Measurements from ENCODE around the gene HOXA6.

Gene HOXA6

GRCh38 chr7:27160546-27161213 is 13.1 kb upstream of the HOXA6 start:
- peak; percentile 76 to 92 (median 80) for DNase-seq

GRCh38 chr7:27160145-27160545 is 12.6 kb upstream of the HOXA6 start:
- DNase-seq, result no peak

GRCh38 chr7:27159266-27160144 is 11.9 kb upstream of the HOXA6 start:
- DNase-seq, result no peak

GRCh38 chr7:27158436-27159265 is 11.1 kb upstream of the HOXA6 start:
- DNase-seq, result no peak

- no peak for DNase-seq
Observed at GRCh38 chr7:27157702-27158431, 10.3 kb upstream of the HOXA6 start.

GRCh38 chr7:27156916-27157701 is 9.5 kb upstream of the HOXA6 start:
- DNase-seq, result no peak

- DNase-seq, result no peak
Observed at GRCh38 chr7:27156508-27156898, 8.9 kb upstream of the HOXA6 start, which contains the start of gene HOXA7. TSS of gene HOXA7 (minus strand) at chr7:27156675. CDS start at chr7:27156545, 130 bp downstream.

- no peak for DNase-seq
Observed at GRCh38 chr7:27155816-27156507, 8.4 kb upstream of the HOXA6 start.

- no peak for DNase-seq
Observed at GRCh38 chr7:27154901-27155815, 7.6 kb upstream of the HOXA6 start.

- no peak for DNase-seq
Observed at GRCh38 chr7:27154369-27154768, 6.8 kb upstream of the HOXA6 start.

- no peak for DNase-seq
Observed at GRCh38 chr7:27153526-27153925, 6.0 kb upstream of the HOXA6 start.

- DNase-seq, result no peak
Observed at GRCh38 chr7:27152816-27153442, 5.4 kb upstream of the HOXA6 start.

- DNase-seq, result no peak
Observed at GRCh38 chr7:27151931-27152815, 4.6 kb upstream of the HOXA6 start, which contains the start of gene HOXA3. TSS of gene HOXA3 (minus strand) at chr7:27152583. CDS start at chr7:27110640, 41,943 bp downstream.

- DNase-seq, result no peak
Observed at GRCh38 chr7:27151341-27151930, 3.9 kb upstream of the HOXA6 start.

GRCh38 chr7:27150568-27151340 is 3.2 kb upstream of the HOXA6 start:
- peak in 3 of 4 experiments; percentile 36 to 52 (median 36) for DNase-seq

- DNase-seq, result no peak
Observed at GRCh38 chr7:27149842-27150567, 2.4 kb upstream of the HOXA6 start.
